Breast epithelium (tissue), 3 donors: ENCODE results near the gene PLA2G12A.

Experiments used
- CTCF ChIP-seq, 3 donors: fragments of 450-650 bp; IDR thresholded peaks; one replicate each; pipeline ENCODE4 v1.5.1; 2016 to 2017; ENCODE audit warnings: antibody characterized with exemption in 3 of 3, mild to moderate bottlenecking in 3 of 3, moderate library complexity in 3 of 3
- POLR2A ChIP-seq: fragments of 450-650 bp; IDR thresholded peaks from one replicate; pipeline ENCODE4 v1.6.1; 2016; ENCODE audit warnings: antibody characterized with exemption, mild to moderate bottlenecking, moderate library complexity

- TF ChIP-seq POLR2A = no peak
- TF ChIP-seq CTCF (IDR thresholded peaks at IDR 0.05) = no peak
These were observed 16.0 kb upstream of the PLA2G12A start for GRCh38 chr4:109745830-109746229.
